ENCODE results near the gene KYAT1. TPM values are rescaled to one million over a fixed set of nuclear protein-coding genes. Genes with fewer than 3 reads are reported as not detected.

Gene KYAT1
- total and polyA plus RNA-seq, 2 of the 13 experiments (the other 11 are each of a cell fraction or from before 2014, with no cell fraction given): 9.2 to 46.5 TPM

DNA sequence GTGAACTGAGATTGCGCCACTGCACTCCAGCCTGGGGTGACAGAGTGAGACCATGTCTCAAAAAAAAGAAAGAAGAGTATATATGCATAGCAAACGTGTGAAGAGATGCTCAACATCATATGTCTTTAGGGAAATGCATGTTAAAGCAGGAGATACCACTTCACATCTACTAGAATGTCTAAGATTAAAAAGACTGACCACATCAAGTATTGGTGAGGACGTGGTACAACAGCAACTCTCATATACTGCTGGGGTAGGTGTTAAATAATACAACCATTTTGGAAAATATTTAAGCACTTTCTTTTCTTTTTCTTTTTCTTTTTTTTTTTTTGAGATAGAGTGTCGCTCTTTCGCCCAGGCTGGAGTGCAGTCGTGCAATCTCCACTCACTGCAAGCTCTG is 96.3 kb downstream of the KYAT1 start:
- Histone ChIP-seq H3K36me3 (replicated peaks in 1 of 2; ENCODE audit: control insufficient read depth in 1 of 2, insufficient read depth in 2 of 2, low read length in 2 of 2) (no peaks in the 10 kb centered on the region; a peak in 1 of 5 replicates), H3K9ac (ENCODE audit: insufficient read depth, low read depth, low read length) (no peak overlapping the region), H4K20me1 (ENCODE audit: insufficient read depth, low read length) (no peaks in the 10 kb centered on the region), H3K27ac (ENCODE audit: extremely low read length, insufficient read depth, low read length) (no peak overlapping the region), H2AFZ (ENCODE audit: low read length) (no peak overlapping the region), H3K9me3 (ENCODE audit: low read length) (peaks cover 16% of the 10 kb centered on the region), H3K27me3 (ENCODE audit: control insufficient read depth in 1 of 2, insufficient read depth in 2 of 2, low read length in 2 of 2) (no peaks in the 10 kb centered on the region; a peak in 1 of 5 replicates), H3K4me2 (ENCODE audit: low read depth, low read length) (no peak overlapping the region), H3K4me3 (replicated peaks in 1 of 3; ENCODE audit: insufficient read depth in 1 of 3, low read depth in 2 of 3, low read length in 3 of 3) (no peak overlapping the region), H3K79me2 (ENCODE audit: insufficient read depth, low read length) (no peaks in the 10 kb centered on the region), H3K4me1 (ENCODE audit: insufficient read depth, low read length) (peaks cover 26% of the 10 kb centered on the region)
- FAIRE-seq: no peak
- ChIA-PET POLR2A (interaction anchor here (1.5 kb wide), 1 partner anchor 14 kb away, joined by 3 read pairs; the partner anchor contains the start of gene ZER1), CTCF (ENCODE audit: low intra/inter-chr PET ratio, low total read pairs) (no interaction called here)
- no peak for DNase-seq (ENCODE audit: low spot score)
- no TSS peak for BruUV-seq (replicated peaks)
- in situ Hi-C loops (cut with HindIII; ENCODE audit: extremely low pct_ligation_motif_present, low pct_unique_long_range_greater_than_20kb): no loop called here
- intact Hi-C loops (cut with micrococcal nuclease; ENCODE audit: unreplicated experiment): no loop called here
- 72% methylated on average over 6 of the region's 6 CpGs for WGBS (ENCODE audit: low lambda C conversion rate)
- no peak for ATAC-seq
- TF ChIP-seq MLXIP (CRISPR knock-in tag; IDR thresholded peaks at IDR 0.05; ENCODE audit: borderline replicate concordance) (no peak), ZNF800 (CRISPR knock-in tag; IDR thresholded peaks at IDR 0.05) (no peak), TMF1 (CRISPR knock-in tag; IDR thresholded peaks at IDR 0.05; ENCODE audit: low read depth) (no peak), SIN3B (IDR thresholded peaks at IDR 0.05; ENCODE audit: low read length) (no peak), FIP1L1 (IDR thresholded peaks at IDR 0.05; ENCODE audit: borderline replicate concordance, insufficient read depth, low read depth, low read length) (no peak), STAG1 (CRISPR knock-in tag; IDR thresholded peaks at IDR 0.05) (no peak), ZNF326 (CRISPR knock-in tag; IDR thresholded peaks at IDR 0.05; ENCODE audit: borderline replicate concordance) (no peak), FOXM1 (CRISPR knock-in tag; IDR thresholded peaks at IDR 0.05) (no peak), ZNF496 (CRISPR knock-in tag; IDR thresholded peaks at IDR 0.05; ENCODE audit: insufficient replicate concordance) (no peak), ZNF891 (CRISPR knock-in tag; IDR thresholded peaks at IDR 0.05) (no peak), RBM22 (optimal IDR thresholded peaks at IDR 0.05; ENCODE audit: low read length) (no peak), ZNF263 (CRISPR knock-in tag; IDR thresholded peaks at IDR 0.05) (no peak)
- TF ChIP-seq, protein P1, sequence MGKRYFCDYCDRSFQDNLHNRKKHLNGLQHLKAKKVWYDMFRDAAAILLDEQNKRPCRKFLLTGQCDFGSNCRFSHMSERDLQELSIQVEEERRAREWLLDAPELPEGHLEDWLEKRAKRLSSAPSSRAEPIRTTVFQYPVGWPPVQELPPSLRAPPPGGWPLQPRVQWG (CRISPR knock-in tag; IDR thresholded peaks at IDR 0.05; ENCODE audit: borderline replicate concordance, low read depth): no peak
- TF ChIP-seq, protein P2, sequence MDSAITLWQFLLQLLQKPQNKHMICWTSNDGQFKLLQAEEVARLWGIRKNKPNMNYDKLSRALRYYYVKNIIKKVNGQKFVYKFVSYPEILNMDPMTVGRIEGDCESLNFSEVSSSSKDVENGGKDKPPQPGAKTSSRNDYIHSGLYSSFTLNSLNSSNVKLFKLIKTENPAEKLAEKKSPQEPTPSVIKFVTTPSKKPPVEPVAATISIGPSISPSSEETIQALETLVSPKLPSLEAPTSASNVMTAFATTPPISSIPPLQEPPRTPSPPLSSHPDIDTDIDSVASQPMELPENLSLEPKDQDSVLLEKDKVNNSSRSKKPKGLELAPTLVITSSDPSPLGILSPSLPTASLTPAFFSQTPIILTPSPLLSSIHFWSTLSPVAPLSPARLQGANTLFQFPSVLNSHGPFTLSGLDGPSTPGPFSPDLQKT (CRISPR knock-in tag; IDR thresholded peaks at IDR 0.05; ENCODE audit: borderline replicate concordance): no peak
- TF ChIP-seq, protein P3, sequence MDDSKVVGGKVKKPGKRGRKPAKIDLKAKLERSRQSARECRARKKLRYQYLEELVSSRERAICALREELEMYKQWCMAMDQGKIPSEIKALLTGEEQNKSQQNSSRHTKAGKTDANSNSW (CRISPR knock-in tag; IDR thresholded peaks at IDR 0.05; ENCODE audit: borderline replicate concordance): no peak
- TF ChIP-seq, protein P4, sequence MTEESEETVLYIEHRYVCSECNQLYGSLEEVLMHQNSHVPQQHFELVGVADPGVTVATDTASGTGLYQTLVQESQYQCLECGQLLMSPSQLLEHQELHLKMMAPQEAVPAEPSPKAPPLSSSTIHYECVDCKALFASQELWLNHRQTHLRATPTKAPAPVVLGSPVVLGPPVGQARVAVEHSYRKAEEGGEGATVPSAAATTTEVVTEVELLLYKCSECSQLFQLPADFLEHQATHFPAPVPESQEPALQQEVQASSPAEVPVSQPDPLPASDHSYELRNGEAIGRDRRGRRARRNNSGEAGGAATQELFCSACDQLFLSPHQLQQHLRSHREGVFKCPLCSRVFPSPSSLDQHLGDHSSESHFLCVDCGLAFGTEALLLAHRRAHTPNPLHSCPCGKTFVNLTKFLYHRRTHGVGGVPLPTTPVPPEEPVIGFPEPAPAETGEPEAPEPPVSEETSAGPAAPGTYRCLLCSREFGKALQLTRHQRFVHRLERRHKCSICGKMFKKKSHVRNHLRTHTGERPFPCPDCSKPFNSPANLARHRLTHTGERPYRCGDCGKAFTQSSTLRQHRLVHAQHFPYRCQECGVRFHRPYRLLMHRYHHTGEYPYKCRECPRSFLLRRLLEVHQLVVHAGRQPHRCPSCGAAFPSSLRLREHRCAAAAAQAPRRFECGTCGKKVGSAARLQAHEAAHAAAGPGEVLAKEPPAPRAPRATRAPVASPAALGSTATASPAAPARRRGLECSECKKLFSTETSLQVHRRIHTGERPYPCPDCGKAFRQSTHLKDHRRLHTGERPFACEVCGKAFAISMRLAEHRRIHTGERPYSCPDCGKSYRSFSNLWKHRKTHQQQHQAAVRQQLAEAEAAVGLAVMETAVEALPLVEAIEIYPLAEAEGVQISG (CRISPR knock-in tag; IDR thresholded peaks at IDR 0.05): no peak
